Fibroblast of lung (primary cell): Measurements from ENCODE around the gene OR1Q1.

ENCODE experiments used
- EZH2 ChIP-seq: IDR thresholded peaks from 2 replicates; pipeline ENCODE4 v1.5.1; 2012; ENCODE audit warnings: low read length, control low read depth, mild to moderate bottlenecking; ENCODE audit errors: missing control alignments
- TF ChIP-seq, protein P1 (sequence below), 2 donors: IDR thresholded peaks in 1 of 2; conservative IDR thresholded peaks in 1 of 2; 1 replicate in 1 of 2; 2 replicates in 1 of 2; pipeline ENCODE4 v1.5.1; 2011 to 2012; ENCODE audit warnings: low read length in 2 of 2, control low read depth in 1 of 2, inconsistent platforms in 1 of 2, low read depth in 1 of 2, mild to moderate bottlenecking in 1 of 2

DNA sequence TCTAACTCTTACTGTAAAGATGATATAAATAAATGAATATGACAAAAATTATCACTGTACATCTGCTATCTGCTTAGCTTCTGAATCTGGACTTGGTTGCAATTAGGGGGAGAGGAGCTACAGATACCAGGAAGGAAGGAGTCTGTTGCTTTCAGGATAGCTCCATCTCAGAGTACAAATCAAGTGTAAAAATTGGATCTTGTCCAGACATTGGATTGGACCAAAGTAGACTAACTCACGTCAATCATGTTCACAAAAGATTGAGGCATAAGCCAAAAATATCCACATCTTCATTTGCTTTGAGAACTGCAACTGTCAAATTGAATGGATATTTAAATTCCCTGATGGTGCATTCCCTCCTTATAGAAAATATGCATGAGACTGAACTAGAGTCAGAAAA is 8.8 kb upstream of the OR1Q1 start:
- TF ChIP-seq, protein P1, sequence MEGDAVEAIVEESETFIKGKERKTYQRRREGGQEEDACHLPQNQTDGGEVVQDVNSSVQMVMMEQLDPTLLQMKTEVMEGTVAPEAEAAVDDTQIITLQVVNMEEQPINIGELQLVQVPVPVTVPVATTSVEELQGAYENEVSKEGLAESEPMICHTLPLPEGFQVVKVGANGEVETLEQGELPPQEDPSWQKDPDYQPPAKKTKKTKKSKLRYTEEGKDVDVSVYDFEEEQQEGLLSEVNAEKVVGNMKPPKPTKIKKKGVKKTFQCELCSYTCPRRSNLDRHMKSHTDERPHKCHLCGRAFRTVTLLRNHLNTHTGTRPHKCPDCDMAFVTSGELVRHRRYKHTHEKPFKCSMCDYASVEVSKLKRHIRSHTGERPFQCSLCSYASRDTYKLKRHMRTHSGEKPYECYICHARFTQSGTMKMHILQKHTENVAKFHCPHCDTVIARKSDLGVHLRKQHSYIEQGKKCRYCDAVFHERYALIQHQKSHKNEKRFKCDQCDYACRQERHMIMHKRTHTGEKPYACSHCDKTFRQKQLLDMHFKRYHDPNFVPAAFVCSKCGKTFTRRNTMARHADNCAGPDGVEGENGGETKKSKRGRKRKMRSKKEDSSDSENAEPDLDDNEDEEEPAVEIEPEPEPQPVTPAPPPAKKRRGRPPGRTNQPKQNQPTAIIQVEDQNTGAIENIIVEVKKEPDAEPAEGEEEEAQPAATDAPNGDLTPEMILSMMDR (conservative IDR thresholded peaks at IDR 0.05 in 1 of 2, IDR thresholded peaks at IDR 0.05 in 1 of 2; ENCODE audit: low read depth in 1 of 2, low read length in 2 of 2) = no peak
- no peak for TF ChIP-seq EZH2
